Fibroblast of peridontal ligament (primary cell): Measurements from ENCODE around the gene TMEM72.

ENCODE experiments used
- DNase-seq: peaks from one replicate; pipeline ENCODE4 v3.0.0-alpha.2; 2010; ENCODE audit errors: extremely low read depth

The TMEM72 gene

GRCh38 chr10:44890696-44891563 is 20.2 kb upstream of the TMEM72 start:
- no peak for DNase-seq

- DNase-seq, result no peak
Observed at GRCh38 chr10:44891721-44892120, 19.4 kb upstream of the TMEM72 start.

DNA sequence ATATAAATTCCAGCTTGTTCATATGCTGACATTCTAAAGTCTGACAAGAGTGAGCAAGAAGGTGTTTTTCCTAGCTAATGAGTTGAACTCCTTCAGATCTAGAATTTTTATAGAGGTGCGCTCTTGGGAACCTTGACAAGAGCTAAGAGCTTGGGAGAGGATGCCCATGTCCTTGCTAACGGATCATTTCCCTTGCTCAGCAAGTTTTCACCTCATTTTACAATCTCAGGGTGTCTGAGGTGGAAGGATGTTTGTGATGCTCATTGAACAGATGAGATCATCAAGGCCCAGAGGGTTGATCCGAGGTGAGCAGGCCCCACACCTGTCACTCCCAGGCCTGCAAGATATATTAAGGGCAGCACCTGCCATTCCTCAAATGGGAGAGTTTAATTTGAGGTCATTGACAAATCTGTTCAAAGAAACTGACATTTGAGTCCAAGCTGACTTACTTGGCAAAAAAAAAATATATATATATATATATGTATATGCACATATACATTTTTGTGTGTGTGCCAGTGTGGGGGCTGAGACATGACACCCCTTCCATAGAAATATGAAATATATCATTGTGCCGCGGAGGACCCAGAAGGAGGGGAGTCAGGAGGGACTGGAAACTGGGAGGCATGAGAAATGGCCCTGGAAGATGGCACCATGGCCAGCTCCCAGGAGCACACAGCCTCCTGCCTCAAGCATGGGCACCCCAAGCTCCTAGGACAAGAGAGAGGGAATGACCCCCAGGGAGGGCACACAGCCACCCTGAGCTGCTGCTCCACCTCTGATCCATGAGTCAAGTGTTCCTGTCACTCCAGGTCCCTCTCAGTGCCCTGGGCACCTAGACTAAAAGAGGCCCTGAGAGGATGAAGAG is 17.3 kb upstream of the TMEM72 start:
- no peak for DNase-seq

DNA sequence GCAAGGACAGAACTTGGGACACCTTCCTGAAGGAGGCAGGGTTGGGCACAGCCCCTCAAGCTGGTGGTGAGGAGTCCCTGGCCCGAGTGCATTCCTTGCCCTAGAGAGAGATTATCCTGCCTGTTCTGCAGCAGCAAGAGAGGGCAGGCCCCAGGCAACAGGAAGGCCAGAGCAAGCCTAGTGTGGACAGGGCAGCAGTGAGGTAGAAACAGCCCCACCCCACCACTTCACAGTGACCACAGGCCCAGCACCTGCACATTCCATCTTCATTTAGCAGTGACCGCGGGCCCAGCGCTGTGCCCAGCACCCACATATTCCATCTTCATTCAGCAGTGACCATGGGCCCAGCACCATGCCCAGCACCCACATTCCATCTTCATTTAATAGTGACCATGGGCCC is 16.4 kb upstream of the TMEM72 start:
- DNase-seq, result no peak

DNA sequence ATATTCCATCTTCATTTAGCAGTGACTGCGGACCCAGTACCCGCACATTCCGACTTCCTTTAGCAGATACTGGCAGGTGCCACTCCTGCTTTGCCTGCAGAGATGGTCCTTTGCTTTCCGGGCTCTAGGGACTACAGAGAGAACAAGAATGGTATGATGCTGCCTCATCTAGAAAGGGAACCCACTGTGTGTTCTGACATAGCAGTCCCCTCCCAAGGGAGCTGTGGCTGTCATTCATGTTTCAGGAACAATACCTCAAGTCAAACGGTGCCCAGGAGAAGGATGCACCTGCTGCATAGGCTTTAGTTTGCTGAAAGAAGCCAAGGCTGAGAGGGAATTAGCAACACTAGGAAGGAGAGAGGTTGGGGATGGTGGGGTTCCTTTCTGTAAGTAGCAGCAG is 15.9 kb upstream of the TMEM72 start:
- DNase-seq, result no peak

- DNase-seq, result no peak
Observed at GRCh38 chr10:44897049-44897448, 14.1 kb upstream of the TMEM72 start.

DNA sequence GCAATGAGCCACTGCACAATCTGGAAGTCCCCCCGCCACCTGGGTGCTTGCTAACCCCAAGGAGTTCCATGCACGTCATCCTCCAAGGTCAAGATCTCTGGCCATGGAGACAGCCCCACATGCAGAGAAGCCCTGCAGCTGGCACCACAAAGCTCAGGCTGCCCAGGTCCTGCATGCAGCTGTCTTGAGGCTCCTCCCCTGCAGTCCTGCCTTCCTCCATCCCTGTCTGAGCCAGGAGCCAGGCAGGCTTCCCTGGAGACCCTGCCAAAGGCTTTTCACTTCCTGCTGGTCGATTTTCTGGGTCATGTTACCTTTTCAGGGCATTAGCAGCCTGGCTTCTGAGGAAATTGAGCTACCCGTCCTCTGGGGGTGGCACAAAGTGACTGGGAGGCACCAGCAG is 12.5 kb upstream of the TMEM72 start:
- no peak for DNase-seq

DNA sequence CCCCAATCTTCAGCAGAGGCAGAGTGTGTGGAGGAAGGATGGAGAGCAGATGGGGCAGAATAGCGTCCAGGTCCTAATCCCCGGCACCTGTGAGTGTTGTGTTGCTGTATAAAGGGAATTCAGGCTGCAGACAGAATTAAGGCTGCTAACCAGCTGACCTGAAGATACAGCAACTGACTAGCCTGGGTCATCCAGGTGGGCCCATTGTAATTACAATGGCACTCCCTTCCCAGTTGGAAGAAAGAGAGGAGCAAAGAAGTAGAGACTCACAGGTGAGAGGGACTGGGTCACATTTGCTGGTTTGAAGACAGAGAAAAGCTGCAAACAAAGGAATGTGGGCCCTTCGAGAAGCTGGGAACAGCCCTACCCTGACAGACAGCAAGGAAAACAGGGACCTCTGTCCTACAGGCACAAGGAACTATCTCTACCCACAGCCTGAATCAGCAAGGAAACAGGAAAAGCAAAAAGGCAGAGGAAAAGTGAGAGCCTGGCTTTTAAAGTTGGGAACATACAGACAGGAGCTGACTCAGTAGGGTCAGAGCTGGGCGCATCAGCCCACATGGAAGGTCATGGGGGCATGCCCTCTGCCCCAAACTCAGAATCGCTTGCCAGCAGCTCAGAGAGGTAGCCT is 11.6 kb upstream of the TMEM72 start:
- DNase-seq, result no peak

GRCh38 chr10:44902941-44903545 is 8.1 kb upstream of the TMEM72 start:
- no peak for DNase-seq

- DNase-seq, result no peak
Observed at GRCh38 chr10:44906486-44906885, 4.7 kb upstream of the TMEM72 start.

- DNase-seq, result no peak
Observed at GRCh38 chr10:44907556-44907955, 3.6 kb upstream of the TMEM72 start.

DNA sequence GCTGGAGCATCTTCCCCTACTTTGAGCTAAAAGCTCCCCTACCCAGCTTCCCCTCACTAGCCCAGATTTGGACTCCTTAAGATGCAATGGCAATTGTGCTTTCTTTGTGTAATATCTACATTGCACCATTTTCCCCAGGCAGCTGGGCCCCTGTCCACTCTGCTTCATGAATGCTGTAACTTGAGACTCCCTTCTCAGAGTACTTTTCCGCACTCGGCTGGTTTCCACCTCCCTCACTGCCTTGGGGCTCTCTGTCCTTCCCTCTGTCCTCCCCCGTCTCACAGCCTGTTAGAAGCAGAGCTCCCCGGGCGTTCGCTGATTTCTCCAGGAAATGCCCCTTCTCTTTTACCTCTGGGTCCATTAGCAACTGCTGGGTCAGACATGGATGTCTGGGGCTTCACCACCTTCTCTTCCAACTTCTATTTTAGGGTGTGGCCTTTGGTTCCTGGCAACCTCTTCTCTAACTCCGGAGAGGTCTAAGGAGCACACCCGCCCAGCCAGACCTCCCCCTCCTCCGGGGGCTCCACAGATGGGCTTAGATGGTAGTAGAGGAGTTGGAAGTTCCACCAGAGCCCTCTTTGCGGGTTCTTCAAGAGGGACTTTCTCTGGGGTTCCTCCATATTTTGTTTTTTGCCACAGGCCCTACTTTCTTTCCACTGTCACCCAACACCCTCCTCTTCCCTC is 2.9 kb upstream of the TMEM72 start:
- peak; percentile 7 for DNase-seq

- DNase-seq, result no peak
Observed at GRCh38 chr10:44908936-44909630, 2.1 kb upstream of the TMEM72 start.

DNA sequence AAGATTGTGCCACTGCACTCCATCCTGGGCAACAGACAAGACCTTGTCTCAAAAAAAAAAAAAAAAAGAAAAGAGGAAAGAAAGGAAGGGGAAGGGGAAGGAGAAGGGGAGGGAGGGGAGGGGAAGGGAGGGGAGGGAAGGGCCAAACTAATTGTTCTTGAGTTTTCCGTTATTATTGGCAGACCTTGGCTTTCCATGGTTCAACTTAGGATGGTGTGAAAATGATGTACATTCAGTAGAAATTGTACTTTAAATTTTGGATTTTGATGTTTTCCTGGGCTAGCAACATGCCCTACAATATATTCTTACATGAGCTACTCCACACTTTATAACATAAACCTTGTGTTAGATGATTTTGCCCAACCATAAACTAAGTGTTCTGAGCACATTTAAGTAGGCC is 1.2 kb upstream of the TMEM72 start:
- no peak for DNase-seq

GRCh38 chr10:44910602-44911001 is 535 bp upstream of the TMEM72 start:
- no peak for DNase-seq

DNA sequence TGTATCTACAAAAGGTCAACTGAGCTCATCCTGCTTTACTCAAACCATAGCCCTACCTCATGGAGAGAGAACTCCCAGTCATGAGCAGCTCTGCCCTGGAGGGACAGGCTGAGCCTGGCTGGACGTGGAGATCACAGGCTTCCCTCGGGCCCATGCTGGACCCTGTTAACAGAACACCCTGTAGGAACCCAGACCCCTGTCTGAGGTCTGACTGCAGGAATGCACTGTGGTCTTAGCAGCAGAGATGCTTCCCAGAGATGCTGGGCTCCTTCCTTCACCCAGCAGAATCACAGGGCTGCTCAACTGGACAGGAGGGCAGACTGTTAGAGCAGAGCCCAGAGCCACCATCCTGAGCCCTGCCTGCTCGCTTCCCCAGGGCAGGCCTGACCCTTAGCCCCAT is 814 bp downstream of the TMEM72 start:
- DNase-seq, result no peak

- DNase-seq, result peak; percentile 1
Observed at GRCh38 chr10:44913350-44914081, 2.4 kb downstream of the TMEM72 start.

DNA sequence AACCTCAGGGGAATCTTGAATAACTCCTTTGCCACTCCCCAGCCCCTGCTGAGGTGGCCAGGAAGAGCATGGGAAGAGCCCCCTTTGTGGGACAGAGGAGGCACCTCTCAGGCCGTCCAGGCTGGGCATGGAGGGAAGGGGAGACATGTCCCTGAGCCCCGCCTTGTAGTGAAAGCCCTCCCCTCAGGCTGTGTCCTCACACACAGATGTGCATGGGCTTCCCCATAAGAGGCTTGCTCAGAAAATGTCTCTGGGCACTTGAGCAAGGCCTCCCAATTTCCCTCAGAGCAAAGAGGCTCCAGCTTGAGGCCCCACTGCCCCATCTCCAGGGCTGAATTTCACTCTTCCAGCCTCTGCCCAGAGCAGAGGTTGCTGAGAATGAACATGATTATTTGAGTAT is 3.8 kb downstream of the TMEM72 start:
- no peak for DNase-seq

DNA sequence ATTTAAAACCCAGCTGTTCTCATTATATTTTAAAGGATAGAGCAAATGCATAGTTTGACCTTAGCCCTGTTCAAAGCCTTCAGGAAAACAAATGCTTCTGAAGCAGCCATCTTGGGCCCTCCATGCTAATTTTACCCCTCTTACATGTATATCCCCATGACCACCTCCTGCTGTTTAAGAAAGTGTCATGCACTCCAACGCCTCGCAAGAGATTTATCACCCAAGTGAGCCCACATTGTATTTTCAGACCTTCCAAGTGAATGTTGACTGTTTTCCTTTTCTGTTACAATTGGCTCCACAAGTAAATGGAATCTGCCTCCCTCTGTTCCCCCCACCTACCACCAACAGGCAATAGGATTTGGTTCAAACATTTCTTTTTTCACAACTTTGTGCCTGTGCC is 5.3 kb downstream of the TMEM72 start:
- DNase-seq, result no peak

DNA sequence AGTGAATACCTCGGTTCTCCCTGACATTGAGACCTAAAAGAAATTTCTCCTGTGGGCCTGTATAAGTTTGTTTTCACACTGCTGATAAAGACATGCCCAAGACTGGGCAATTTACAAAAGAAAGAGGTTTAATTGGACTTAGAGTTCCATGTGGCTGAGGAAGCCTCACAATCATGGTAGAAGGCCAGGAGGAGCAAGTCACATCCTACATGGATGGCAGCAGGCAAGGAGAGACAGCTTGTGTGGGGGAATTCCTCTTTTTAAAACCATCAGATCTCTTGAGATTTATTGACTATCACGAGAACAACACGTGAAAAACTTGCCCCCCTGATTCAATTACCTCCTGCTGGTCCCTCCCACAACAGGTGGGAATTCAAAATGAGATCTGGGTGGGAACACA is 6.7 kb downstream of the TMEM72 start:
- DNase-seq, result no peak
